ENCODE results near the gene PLP2. TPM values are rescaled to one million over a fixed set of nuclear protein-coding genes. Genes with fewer than 3 reads are reported as not detected.
"Not testable (repeated sequence)": the region's sequence is repeated elsewhere in the genome, so short reads cannot be mapped to it uniquely, and the experiment has no call there.

PLP2 gene
- total RNA-seq, 2 experiments from 2014 or later: 222 to 234 TPM

GRCh38 chrX:49148390-49149100, 23.2 kb upstream of the PLP2 start:
- CTCF ChIA-PET; DNase-seq; H3K36me3 Mint-ChIP-seq; H3K4me3 Mint-ChIP-seq; intact Hi-C loops (cut with micrococcal nuclease); POLR2A ChIA-PET; H3K9me3 Mint-ChIP-seq; H3K27me3 Mint-ChIP-seq; H3K4me1 Mint-ChIP-seq (ENCODE audit: low read depth); H3K27ac Mint-ChIP-seq: not testable (repeated sequence)

GRCh38 chrX:49149291-49149690, 22.4 kb upstream of the PLP2 start:
- POLR2A ChIA-PET, H3K27ac Mint-ChIP-seq: not testable (repeated sequence)
- CTCF ChIA-PET: interaction anchor here (0.6 kb wide), 1 partner anchor 11 kb away, joined by 3 read pairs; no protein-coding TSS in a partner anchor

GRCh38 chrX:49153467-49153866, 18.2 kb upstream of the PLP2 start:
- Mint-ChIP-seq H3K4me1 (ENCODE audit: low read depth) (peaks cover 11% of the 10 kb centered on the region), H3K9me3 (no peaks in the 10 kb centered on the region), H3K36me3 (no peaks in the 10 kb centered on the region), H3K4me3 (no peak overlapping the region), H3K27ac (no peak overlapping the region), H3K27me3 (no peaks in the 10 kb centered on the region)
- intact Hi-C loops (cut with micrococcal nuclease): no loop called here
- ChIA-PET CTCF (no interaction called here), POLR2A (no interaction called here)
- no peak for DNase-seq

More at GRCh38 chrX:49149291-49149690, 22.4 kb upstream of the PLP2 start:
- H3K27me3 Mint-ChIP-seq; DNase-seq; H3K4me1 Mint-ChIP-seq (ENCODE audit: low read depth); H3K4me3 Mint-ChIP-seq; H3K36me3 Mint-ChIP-seq; intact Hi-C loops (cut with micrococcal nuclease); H3K9me3 Mint-ChIP-seq: not testable (repeated sequence)

- ChIA-PET POLR2A (interaction anchor here (0.7 to 1.1 kb wide), 3 partner anchors 11 to 38 kb away, joined by 3 to 4 read pairs (median 4); no protein-coding TSS in a partner anchor), CTCF (interaction anchor here (0.5 to 1.7 kb wide), 23 partner anchors 8 to 1557 kb away, joined by 3 to 12 read pairs (median 3); partner anchors contain the start of gene PLP2)
- no peaks in the 10 kb centered on the region for H3K36me3 Mint-ChIP-seq
- DNase-seq: peak; percentile 61
- peak overlapping the region; percentile 86 for H3K4me3 Mint-ChIP-seq
- H3K27ac Mint-ChIP-seq: peak overlapping the region; percentile 97
- H3K4me1 Mint-ChIP-seq (ENCODE audit: low read depth): peaks cover 11% of the 10 kb centered on the region
- no peaks in the 10 kb centered on the region for H3K9me3 Mint-ChIP-seq
- intact Hi-C loops (cut with micrococcal nuclease): loop anchor here (5.0 kb wide), 2 partner anchors 33 to 53 kb away; partner anchors contain the start of gene GPKOW
- H3K27me3 Mint-ChIP-seq: no peaks in the 10 kb centered on the region
Observed at GRCh38 chrX:49155243-49155899, 16.3 kb upstream of the PLP2 start.

GRCh38 chrX:49155900-49156837, 15.5 kb upstream of the PLP2 start:
- Mint-ChIP-seq H3K27ac (peak overlapping the region; percentile 97), H3K4me3 (peak overlapping the region; percentile 86), H3K4me1 (ENCODE audit: low read depth) (peaks cover 11% of the 10 kb centered on the region), H3K9me3 (no peaks in the 10 kb centered on the region), H3K27me3 (no peaks in the 10 kb centered on the region), H3K36me3 (no peaks in the 10 kb centered on the region)
- CTCF ChIA-PET: interaction anchor here (0.5 to 1.4 kb wide), 20 partner anchors 8 to 1558 kb away, joined by 3 to 12 read pairs (median 3); partner anchors contain the start of gene PLP2
- POLR2A ChIA-PET: interaction anchor here (0.7 to 1.0 kb wide), 2 partner anchors 10 to 37 kb away, joined by 4 read pairs; no protein-coding TSS in a partner anchor
- peak; percentile 89 for DNase-seq
- intact Hi-C loops (cut with micrococcal nuclease): loop anchor here (5.0 kb wide), 2 partner anchors 34 to 54 kb away; partner anchors contain the start of gene GPKOW

- intact Hi-C loops (cut with micrococcal nuclease): loop anchor here (5.0 kb wide), 2 partner anchors 35 to 55 kb away; partner anchors contain the start of gene GPKOW
- H3K27ac Mint-ChIP-seq: no peak overlapping the region
- no peaks in the 10 kb centered on the region for H3K9me3 Mint-ChIP-seq
- POLR2A ChIA-PET: no interaction called here
- H3K27me3 Mint-ChIP-seq: no peaks in the 10 kb centered on the region
- CTCF ChIA-PET: no interaction called here
- H3K4me1 Mint-ChIP-seq (ENCODE audit: low read depth): peaks cover 11% of the 10 kb centered on the region
- no peaks in the 10 kb centered on the region for H3K36me3 Mint-ChIP-seq
- H3K4me3 Mint-ChIP-seq: no peak overlapping the region
- DNase-seq: no peak
Observed at GRCh38 chrX:49157194-49157593, 14.5 kb upstream of the PLP2 start.

- H3K9me3 Mint-ChIP-seq: no peaks in the 10 kb centered on the region
- POLR2A ChIA-PET: no interaction called here
Observed at GRCh38 chrX:49160908-49161307, 10.8 kb upstream of the PLP2 start.

GRCh38 chrX:49161632-49162031, 10.1 kb upstream of the PLP2 start:
- no peak for DNase-seq
- intact Hi-C loops (cut with micrococcal nuclease): loop anchor here (10.0 kb wide), 1 partner anchor 357 kb away; the partner anchor contains the start of gene HDAC6
- no peaks in the 10 kb centered on the region for H3K36me3 Mint-ChIP-seq
- H3K4me3 Mint-ChIP-seq: no peak overlapping the region
- no peaks in the 10 kb centered on the region for H3K27me3 Mint-ChIP-seq
- POLR2A ChIA-PET: no interaction called here
- no peaks in the 10 kb centered on the region for H3K9me3 Mint-ChIP-seq
- H3K27ac Mint-ChIP-seq: no peak overlapping the region
- CTCF ChIA-PET: no interaction called here
- H3K4me1 Mint-ChIP-seq (ENCODE audit: low read depth): peaks cover 14% of the 10 kb centered on the region

More at GRCh38 chrX:49160908-49161307, 10.8 kb upstream of the PLP2 start:
- DNase-seq: no peak
- peaks cover 13% of the 10 kb centered on the region for H3K4me1 Mint-ChIP-seq (ENCODE audit: low read depth)
- H3K4me3 Mint-ChIP-seq: no peak overlapping the region
- H3K36me3 Mint-ChIP-seq: no peaks in the 10 kb centered on the region
- CTCF ChIA-PET: no interaction called here
- no peak overlapping the region for H3K27ac Mint-ChIP-seq
- intact Hi-C loops (cut with micrococcal nuclease): loop anchor here (10.0 kb wide), 1 partner anchor 356 kb away; the partner anchor contains the start of gene HDAC6
- no peaks in the 10 kb centered on the region for H3K27me3 Mint-ChIP-seq

GRCh38 chrX:49162620-49163019, 9.1 kb upstream of the PLP2 start, which contains the start of gene MAGIX:
Gene MAGIX (plus strand): TSS chrX:49162758. CDS start chrX:49162890, 132 bp downstream.
- no peak for DNase-seq
- Mint-ChIP-seq H3K27ac (peak within 1 kb of the TSS; percentile 38), H3K36me3 (no peaks in the 10 kb centered on the region), H3K4me3 (peak within 1 kb of the TSS; percentile 60), H3K27me3 (no peaks in the 10 kb centered on the region), H3K9me3 (no peaks in the 10 kb centered on the region), H3K4me1 (ENCODE audit: low read depth) (peaks cover 18% of the 10 kb centered on the region)
- POLR2A ChIA-PET: no interaction called here
- CTCF ChIA-PET: no interaction called here
- intact Hi-C loops (cut with micrococcal nuclease): loop anchor here (10.0 kb wide), 1 partner anchor 358 kb away; the partner anchor contains the start of gene HDAC6

- CTCF ChIA-PET: interaction anchor here (0.6 to 1.8 kb wide), 7 partner anchors 8 to 588 kb away, joined by 3 to 6 read pairs (median 4); partner anchors contain the start of gene PLP2
- DNase-seq: peak; percentile 86
- intact Hi-C loops (cut with micrococcal nuclease): loop anchor here (10.0 kb wide), 1 partner anchor 359 kb away; the partner anchor contains the start of gene HDAC6
- Mint-ChIP-seq H3K9me3 (no peaks in the 10 kb centered on the region), H3K36me3 (no peaks in the 10 kb centered on the region), H3K4me3 (peak overlapping the region; percentile 78), H3K27ac (peak overlapping the region; percentile 95), H3K27me3 (no peaks in the 10 kb centered on the region), H3K4me1 (ENCODE audit: low read depth) (peaks cover 24% of the 10 kb centered on the region)
- POLR2A ChIA-PET: interaction anchor here (0.5 to 1.0 kb wide), 2 partner anchors 21 to 83 kb away, joined by 3 read pairs; no protein-coding TSS in a partner anchor
Observed at GRCh38 chrX:49163555-49164419, 7.9 kb upstream of the PLP2 start.

Measured in activated CD4-positive, alpha-beta memory T cell treated with anti-CD3 and anti-CD28 coated beads for 36 hours (primary cell).